GM23338 (cell line): Measurements from ENCODE around the gene ITGAL. TPM values are rescaled to one million over a fixed set of nuclear protein-coding genes. Genes with fewer than 3 reads are reported as not detected.
A peak's percentile ranks its signal among the peaks of the same experiment; 100 is the strongest.

ENCODE experiments used
- ATAC-seq: fragments of 200-7000 bp; cut with Tn5 transposase; 3 replicates; pipeline ENCODE4 v1.9.1; 2020
- DNase-seq: peaks from one replicate; pipeline ENCODE4 v3.0.0-alpha.2; 2015; ENCODE audit warnings: low spot score
- H2AFZ ChIP-seq: fragments of 200-600 bp; sonication (generic); 2 replicates; pipeline ENCODE4 v1.8.0; 2016; ENCODE audit warnings: antibody characterized with exemption, mild to moderate bottlenecking, moderate library complexity
- H3F3A ChIP-seq: fragments of 200-600 bp; sonication (generic); replicated peaks from 2 replicates; pipeline ENCODE4 v1.8.0; 2017; ENCODE audit warnings: antibody characterized with exemption, mixed run types, low read depth
- H3K27ac ChIP-seq: fragments of 200-600 bp; sonication (generic); 2 replicates; pipeline ENCODE4 v1.6.1; 2016; ENCODE audit warnings: low read depth
- H3K27me3 ChIP-seq: fragments of 200-600 bp; sonication (generic); 2 replicates; pipeline ENCODE4 v1.8.0; 2016; ENCODE audit warnings: mild to moderate bottlenecking, mixed run types, moderate library complexity; ENCODE audit not compliant: insufficient read depth
- H3K36me3 ChIP-seq: fragments of 200-600 bp; sonication (generic); 2 replicates; pipeline ENCODE4 v1.8.0; 2016; ENCODE audit warnings: mild to moderate bottlenecking; ENCODE audit not compliant: insufficient read depth
- H3K4me1 ChIP-seq: fragments of 200-600 bp; sonication (generic); 2 replicates; pipeline ENCODE4 v1.8.0; 2016; ENCODE audit warnings: mild to moderate bottlenecking, moderate library complexity; ENCODE audit not compliant: insufficient read depth
- H3K4me2 ChIP-seq: fragments of 200-600 bp; sonication (generic); 2 replicates; pipeline ENCODE4 v1.7.1; 2017; ENCODE audit warnings: mixed run types
- H3K4me3 ChIP-seq: fragments of 200-600 bp; sonication (generic); 2 replicates; pipeline ENCODE4 v1.6.1; 2016; ENCODE audit warnings: mixed run types
- H3K79me2 ChIP-seq: fragments of 200-600 bp; sonication (generic); replicated peaks from 2 replicates; pipeline ENCODE4 v1.8.0; 2017; ENCODE audit warnings: mild to moderate bottlenecking; ENCODE audit not compliant: insufficient read depth
- H3K9me2 ChIP-seq: fragments of 200-600 bp; sonication (generic); 2 replicates; pipeline ENCODE4 v1.8.0; 2017; ENCODE audit not compliant: insufficient read depth
- H4K20me1 ChIP-seq: fragments of 200-600 bp; sonication (generic); replicated peaks from 2 replicates; pipeline ENCODE4 v1.8.0; 2017; ENCODE audit warnings: mild to moderate bottlenecking; ENCODE audit not compliant: insufficient read depth
- H3K27ac Mint-ChIP-seq: 2 replicates; pipeline ENCODE4 v1.8.0; 2020; ENCODE audit warnings: inconsistent platforms, mild to moderate bottlenecking, moderate library complexity, mixed read lengths
- H3K27me3 Mint-ChIP-seq: 3 replicates; pipeline ENCODE4 v1.8.0; 2022; ENCODE audit warnings: low read depth, mild to moderate bottlenecking, moderate library complexity, mixed read lengths, inconsistent platforms; ENCODE audit not compliant: insufficient read depth, poor library complexity
- H3K36me3 Mint-ChIP-seq: 3 replicates; pipeline ENCODE4 v1.8.0; 2021; ENCODE audit warnings: low read depth, mild to moderate bottlenecking, inconsistent platforms, moderate library complexity, mixed read lengths
- H3K4me1 Mint-ChIP-seq: 3 replicates; pipeline ENCODE4 v1.8.0; 2020; ENCODE audit warnings: mild to moderate bottlenecking, inconsistent platforms, mixed read lengths
- H3K4me3 Mint-ChIP-seq: 3 replicates; pipeline ENCODE4 v1.8.0; 2021; ENCODE audit warnings: moderate library complexity, mild to moderate bottlenecking, inconsistent platforms, mixed read lengths
- H3K9me3 Mint-ChIP-seq: 3 replicates; pipeline ENCODE4 v1.8.0; 2020; ENCODE audit warnings: moderate library complexity, mild to moderate bottlenecking, inconsistent platforms, mixed read lengths
- CREB1 ChIP-seq: fragments of 250-450 bp; sonication (Bioruptor Pico); IDR thresholded peaks from 2 replicates; pipeline ENCODE4 v1.5.0; 2020; ENCODE audit warnings: low read depth, mild to moderate bottlenecking, moderate library complexity
- EZH2phosphoT487 ChIP-seq: fragments of 200-600 bp; sonication (generic); IDR thresholded peaks from one replicate; pipeline ENCODE4 v1.8.1; 2018; ENCODE audit warnings: antibody characterized with exemption; ENCODE audit not compliant: unreplicated experiment
- NANOG ChIP-seq: IDR thresholded peaks from 2 replicates; pipeline ENCODE4 v1.6.1; 2016; ENCODE audit warnings: antibody characterized with exemption, borderline replicate concordance
- POLR2AphosphoS5 ChIP-seq: IDR thresholded peaks from 2 replicates; pipeline ENCODE4 v1.6.1; 2016; ENCODE audit warnings: antibody characterized with exemption, low read depth
- ZNF114 ChIP-seq: fragments of 250-450 bp; sonication (Bioruptor Pico); IDR thresholded peaks from 2 replicates; pipeline ENCODE4 v1.5.0; 2020; ENCODE audit warnings: mild to moderate bottlenecking, moderate library complexity
- ZNF331 ChIP-seq: fragments of 250-450 bp; sonication (Bioruptor Pico); IDR thresholded peaks from 2 replicates; pipeline ENCODE4 v1.5.0; 2020; ENCODE audit warnings: low read depth, mild to moderate bottlenecking, moderate library complexity
- polyA plus RNA-seq: library from polyadenylated mRNA; unstranded; fragments of >200 nt; fragmentation: Nextera tagmentation; extraction: Ambion mirVana; gene quantifications from 2 replicates; pipeline ENCODE4 v1.2.1, GENCODE V29; 2016
- total RNA-seq: library from RNA; depleted of rRNA; stranded (reverse); fragments of >200 nt; shearing (Covaris generic); gene quantifications from 2 replicates; pipeline ENCODE4 v1.2.3, GENCODE V29; 2014
- TF ChIP-seq, protein P1 (sequence below): IDR thresholded peaks from one replicate; pipeline ENCODE4 v1.6.1; 2018; ENCODE audit warnings: antibody characterized with exemption; ENCODE audit not compliant: unreplicated experiment
- TF ChIP-seq, protein P2 (sequence below): IDR thresholded peaks from 2 replicates; pipeline ENCODE4 v1.6.1; 2016; ENCODE audit warnings: antibody characterized with exemption

The ITGAL gene
- total and polyA plus RNA-seq, 2 experiments from 2014 or later = 0.05 to 0.07 TPM

DNA sequence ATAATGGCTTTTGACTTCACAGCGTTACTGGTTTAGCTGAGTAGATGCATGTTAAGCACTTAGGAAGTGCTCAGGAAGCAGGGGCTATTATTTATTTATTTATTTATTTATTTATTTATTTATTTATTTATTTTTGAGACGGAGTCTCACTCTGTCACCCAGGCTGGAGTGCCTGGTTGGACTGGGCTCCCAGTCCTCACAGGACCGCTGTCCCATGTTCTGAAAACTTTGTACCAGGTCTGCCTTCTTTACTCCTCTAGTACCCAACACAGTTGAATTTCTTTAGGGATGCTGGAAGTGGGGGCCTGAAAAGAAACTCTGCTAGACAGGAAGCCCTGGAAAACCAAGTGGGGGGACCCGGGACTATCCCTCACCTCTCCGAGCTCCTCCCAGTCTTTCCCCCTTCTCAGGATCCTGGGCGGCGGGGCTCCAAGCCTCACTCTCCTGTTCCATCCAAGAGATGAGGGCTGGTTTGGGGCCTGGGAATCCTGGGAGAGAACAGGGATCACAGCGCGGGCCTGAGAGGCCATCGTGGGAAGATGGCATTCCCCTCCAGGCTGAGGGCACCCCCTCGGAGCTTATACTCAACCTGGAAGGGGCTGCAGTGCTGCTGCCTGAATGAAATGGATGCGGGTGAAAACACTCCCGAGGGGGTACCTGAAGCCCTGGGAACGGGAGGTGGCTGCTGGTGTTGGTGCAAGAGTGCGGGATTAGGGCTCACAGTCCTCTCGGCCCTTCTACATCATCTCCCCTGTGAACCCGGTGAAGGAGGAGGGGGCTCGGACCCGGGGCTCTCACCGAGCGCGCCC, 98.3 kb downstream of the ITGAL start:
- Mint-ChIP-seq H3K4me3 (peak overlapping the region; percentile 96), H3K9me3 (no peaks in the 10 kb centered on the region; the same call in 2 of the 3 replicates), H3K27me3 (peaks cover 7% of the 10 kb centered on the region), H3K36me3 (no peaks in the 10 kb centered on the region), H3K4me1 (peaks cover 15% of the 10 kb centered on the region), H3K27ac (peak overlapping the region; percentile 92)
- Histone ChIP-seq H4K20me1 (no peaks in the 10 kb centered on the region; the same call in 1 of the 2 replicates), H3K9me2 (no peaks in the 10 kb centered on the region), H3F3A (0 out of 2 replicates have a peak, but pooled peaks cover 12% of the 10 kb centered on the region), H3K4me2 (peak overlapping the region; percentile 88), H2AFZ (peak overlapping the region; percentile 25), H3K27ac (peak overlapping the region; percentile 72), H3K4me1 (peaks cover 18% of the 10 kb centered on the region), H3K79me2 (no peaks in the 10 kb centered on the region), H3K4me3 (peak overlapping the region; percentile 76), H3K27me3 (no peaks in the 10 kb centered on the region), H3K36me3 (no peaks in the 10 kb centered on the region)
- peak; percentile 13 for ATAC-seq
- TF ChIP-seq, protein P1, sequence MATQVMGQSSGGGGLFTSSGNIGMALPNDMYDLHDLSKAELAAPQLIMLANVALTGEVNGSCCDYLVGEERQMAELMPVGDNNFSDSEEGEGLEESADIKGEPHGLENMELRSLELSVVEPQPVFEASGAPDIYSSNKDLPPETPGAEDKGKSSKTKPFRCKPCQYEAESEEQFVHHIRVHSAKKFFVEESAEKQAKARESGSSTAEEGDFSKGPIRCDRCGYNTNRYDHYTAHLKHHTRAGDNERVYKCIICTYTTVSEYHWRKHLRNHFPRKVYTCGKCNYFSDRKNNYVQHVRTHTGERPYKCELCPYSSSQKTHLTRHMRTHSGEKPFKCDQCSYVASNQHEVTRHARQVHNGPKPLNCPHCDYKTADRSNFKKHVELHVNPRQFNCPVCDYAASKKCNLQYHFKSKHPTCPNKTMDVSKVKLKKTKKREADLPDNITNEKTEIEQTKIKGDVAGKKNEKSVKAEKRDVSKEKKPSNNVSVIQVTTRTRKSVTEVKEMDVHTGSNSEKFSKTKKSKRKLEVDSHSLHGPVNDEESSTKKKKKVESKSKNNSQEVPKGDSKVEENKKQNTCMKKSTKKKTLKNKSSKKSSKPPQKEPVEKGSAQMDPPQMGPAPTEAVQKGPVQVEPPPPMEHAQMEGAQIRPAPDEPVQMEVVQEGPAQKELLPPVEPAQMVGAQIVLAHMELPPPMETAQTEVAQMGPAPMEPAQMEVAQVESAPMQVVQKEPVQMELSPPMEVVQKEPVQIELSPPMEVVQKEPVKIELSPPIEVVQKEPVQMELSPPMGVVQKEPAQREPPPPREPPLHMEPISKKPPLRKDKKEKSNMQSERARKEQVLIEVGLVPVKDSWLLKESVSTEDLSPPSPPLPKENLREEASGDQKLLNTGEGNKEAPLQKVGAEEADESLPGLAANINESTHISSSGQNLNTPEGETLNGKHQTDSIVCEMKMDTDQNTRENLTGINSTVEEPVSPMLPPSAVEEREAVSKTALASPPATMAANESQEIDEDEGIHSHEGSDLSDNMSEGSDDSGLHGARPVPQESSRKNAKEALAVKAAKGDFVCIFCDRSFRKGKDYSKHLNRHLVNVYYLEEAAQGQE = peak; percentile 61
- TF ChIP-seq EZH2phosphoT487 (no peak), NANOG (no peak)
- TF ChIP-seq, protein P2, sequence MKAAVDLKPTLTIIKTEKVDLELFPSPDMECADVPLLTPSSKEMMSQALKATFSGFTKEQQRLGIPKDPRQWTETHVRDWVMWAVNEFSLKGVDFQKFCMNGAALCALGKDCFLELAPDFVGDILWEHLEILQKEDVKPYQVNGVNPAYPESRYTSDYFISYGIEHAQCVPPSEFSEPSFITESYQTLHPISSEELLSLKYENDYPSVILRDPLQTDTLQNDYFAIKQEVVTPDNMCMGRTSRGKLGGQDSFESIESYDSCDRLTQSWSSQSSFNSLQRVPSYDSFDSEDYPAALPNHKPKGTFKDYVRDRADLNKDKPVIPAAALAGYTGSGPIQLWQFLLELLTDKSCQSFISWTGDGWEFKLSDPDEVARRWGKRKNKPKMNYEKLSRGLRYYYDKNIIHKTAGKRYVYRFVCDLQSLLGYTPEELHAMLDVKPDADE = peak; percentile 13; the same call in 1 of the 2 replicates
- peak; percentile 58 for DNase-seq

DNA sequence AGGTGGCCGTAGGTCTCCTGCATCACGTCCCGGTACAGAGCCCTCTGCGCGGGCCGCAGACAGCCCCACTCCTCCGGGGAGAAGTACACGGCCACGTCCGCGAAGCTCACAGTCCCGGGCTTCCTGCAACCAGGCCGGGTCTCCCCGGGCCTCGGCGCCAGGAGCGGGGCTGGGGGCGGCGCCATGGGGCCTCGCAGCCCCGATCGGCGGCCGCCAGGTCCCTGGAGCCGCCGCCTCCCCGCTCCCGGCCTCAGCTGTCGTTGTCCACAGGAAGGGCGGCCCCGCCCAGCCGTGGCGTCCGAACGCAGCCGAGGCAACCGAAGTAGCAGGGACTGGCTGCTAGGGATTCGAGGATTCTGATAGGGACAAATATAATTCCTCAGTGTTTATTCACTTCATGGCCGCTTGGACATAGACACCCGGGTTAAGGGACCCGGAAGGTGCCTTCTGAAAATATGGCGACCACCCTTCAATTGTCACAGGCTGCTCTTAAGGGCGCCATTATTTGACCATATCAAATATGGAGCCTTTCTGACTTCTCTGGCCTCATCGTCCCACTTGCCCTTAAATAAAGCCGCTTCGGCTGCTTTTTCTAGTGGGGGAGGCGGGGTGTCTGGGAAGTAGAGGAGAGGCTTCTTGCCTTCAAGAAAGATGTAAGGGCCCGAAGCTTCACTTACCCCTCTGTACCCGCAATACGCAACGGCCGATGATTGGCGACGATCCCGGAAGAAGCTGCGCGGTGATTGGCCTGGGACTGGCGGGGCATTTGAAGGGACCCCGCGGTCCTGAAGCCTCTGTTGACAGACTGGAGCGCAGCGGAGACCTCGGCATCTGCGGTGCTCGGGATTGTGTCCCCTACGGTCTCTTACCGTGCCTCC, 99.1 kb downstream of the ITGAL start, which contains the start of gene ZNF688:
Gene ZNF688 (minus strand): TSS at position 270 of the 878 bp plus-strand sequence. CDS start 85 bp downstream, at position 185.
- H3K27me3 ChIP-seq = no peaks in the 10 kb centered on the region
- no peaks in the 10 kb centered on the region for H3K9me3 Mint-ChIP-seq
- no peaks in the 10 kb centered on the region for H3K79me2 ChIP-seq
- no peaks in the 10 kb centered on the region for H3K36me3 ChIP-seq
- peak within 1 kb of the TSS; percentile 53 for H2AFZ ChIP-seq
- ATAC-seq (peak; percentile 87), DNase-seq (peak; percentile 98)
- peaks cover 18% of the 10 kb centered on the region for H3K4me1 ChIP-seq
- H3K9me2 ChIP-seq = no peaks in the 10 kb centered on the region
- no peaks in the 10 kb centered on the region for H3K36me3 Mint-ChIP-seq
- peak within 1 kb of the TSS; percentile 72 for H3K27ac ChIP-seq
- H3K4me2 ChIP-seq = peak within 1 kb of the TSS; percentile 88
- H3K4me3 Mint-ChIP-seq = peak within 1 kb of the TSS; percentile 96
- H3K27me3 Mint-ChIP-seq = peaks cover 6% of the 10 kb centered on the region
- peaks cover 15% of the 10 kb centered on the region for H3K4me1 Mint-ChIP-seq
- TF ChIP-seq, protein P2 = peak; percentile 89
- TF ChIP-seq ZNF331 (CRISPR knock-in tag) (no peak), POLR2AphosphoS5 (peak; percentile 58), CREB1 (CRISPR knock-in tag) (peak; percentile 82), ZNF114 (CRISPR knock-in tag) (peak; percentile 83; the same call in 1 of the 2 replicates)
- H3K4me3 ChIP-seq = peak within 1 kb of the TSS; percentile 76
- H3F3A ChIP-seq = 0 out of 2 replicates have a peak, but pooled peaks cover 12% of the 10 kb centered on the region
- H4K20me1 ChIP-seq = no peaks in the 10 kb centered on the region; the same call in 1 of the 2 replicates
- H3K27ac Mint-ChIP-seq = peak within 1 kb of the TSS; percentile 92
